ENCODE data around the gene LRMDA. TPM values are rescaled to one million over a fixed set of nuclear protein-coding genes. Genes with fewer than 3 reads are reported as not detected.
A peak's percentile ranks its signal among the peaks of the same experiment; 100 is the strongest.

Gene LRMDA
- polyA plus RNA-seq, 3 donors: 39.8 to 59.6 (median 56.4) TPM

DNA sequence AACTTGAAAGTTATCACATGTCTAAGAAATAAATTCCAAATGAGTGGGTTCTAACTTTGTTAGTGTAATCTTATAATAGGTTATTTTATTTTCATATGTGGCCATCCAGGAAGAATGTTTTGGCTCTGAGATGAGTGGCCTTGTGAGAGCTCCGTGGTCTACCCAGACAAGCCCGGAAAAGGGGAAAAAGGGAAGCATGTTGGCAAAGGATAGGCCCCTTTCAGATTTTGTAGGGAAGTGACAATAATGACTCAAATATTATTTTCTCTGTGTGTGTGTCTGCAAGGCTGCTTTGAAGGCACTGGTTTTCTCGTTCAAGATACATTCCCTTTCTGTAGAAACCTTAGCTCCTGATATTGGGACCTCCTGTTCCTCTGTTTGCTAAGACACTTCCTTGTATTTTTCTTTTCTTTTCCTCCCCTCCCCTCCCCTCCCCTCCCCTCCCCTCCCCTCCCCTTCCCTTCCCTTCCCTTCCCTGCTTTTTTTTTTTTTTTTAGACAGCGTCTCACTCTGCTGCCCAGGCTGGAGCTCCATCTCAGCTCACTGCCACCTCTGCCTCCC lies 240.8 kb downstream of the LRMDA start:
- H3K4me2 ChIP-seq (replicated peaks; ENCODE audit: extremely low read depth, low read length, poor library complexity, severe bottlenecking): no peak overlapping the region
- no peak overlapping the region for H3K27ac ChIP-seq (ENCODE audit: low read depth in 1 of 2, low read length in 2 of 2)
- peak in 2 of 3 donors; percentile 5 to 20 for DNase-seq
- H4K20me1 ChIP-seq (ENCODE audit: insufficient read depth, low read length): peaks cover 6% of the 10 kb centered on the region
- no peak overlapping the region for H3K4me3 ChIP-seq (replicated peaks in 1 of 3; ENCODE audit: low read depth in 2 of 3, low read length in 3 of 3)
- H3K36me3 Mint-ChIP-seq: peaks cover 5 to 15% of the 10 kb centered on the region in 2 donors
- H3K4me1 ChIP-seq (ENCODE audit: control insufficient read depth in 1 of 2, insufficient read depth in 2 of 2, low read length in 2 of 2): peaks cover 6 to 7% of the 10 kb centered on the region in 2 donors
- WGBS (ENCODE audit: insufficient coverage): no CpG with 5 or more reads among the region's 4 CpGs
- no peak overlapping the region for H2AFZ ChIP-seq (ENCODE audit: insufficient read depth, low read depth, low read length, poor library complexity, severe bottlenecking)
- H3K27me3 ChIP-seq (ENCODE audit: control insufficient read depth in 2 of 2, insufficient read depth in 2 of 2, low read length in 2 of 2): no peaks in the 10 kb centered on the region
- intact Hi-C loops (cut with micrococcal nuclease): no loop called here
- no peaks in the 10 kb centered on the region for H3K9me3 ChIP-seq (replicated peaks in 1 of 2; ENCODE audit: control insufficient read depth in 1 of 2, insufficient read depth in 1 of 2, low read length in 2 of 2)
- no peak overlapping the region for H3K4me3 Mint-ChIP-seq
- peak overlapping the region in 2 of 7 donors; percentile 6 to 27 for H3K27ac Mint-ChIP-seq
- H3K79me2 ChIP-seq (ENCODE audit: insufficient read depth, low read length): peaks cover 8% of the 10 kb centered on the region
- no peaks in the 10 kb centered on the region for H3K36me3 ChIP-seq (replicated peaks in 1 of 2; ENCODE audit: control insufficient read depth in 1 of 2, insufficient read depth in 2 of 2, low read length in 2 of 2)
- no peaks in the 10 kb centered on the region for H3K9me3 Mint-ChIP-seq
- TF ChIP-seq, protein P1, sequence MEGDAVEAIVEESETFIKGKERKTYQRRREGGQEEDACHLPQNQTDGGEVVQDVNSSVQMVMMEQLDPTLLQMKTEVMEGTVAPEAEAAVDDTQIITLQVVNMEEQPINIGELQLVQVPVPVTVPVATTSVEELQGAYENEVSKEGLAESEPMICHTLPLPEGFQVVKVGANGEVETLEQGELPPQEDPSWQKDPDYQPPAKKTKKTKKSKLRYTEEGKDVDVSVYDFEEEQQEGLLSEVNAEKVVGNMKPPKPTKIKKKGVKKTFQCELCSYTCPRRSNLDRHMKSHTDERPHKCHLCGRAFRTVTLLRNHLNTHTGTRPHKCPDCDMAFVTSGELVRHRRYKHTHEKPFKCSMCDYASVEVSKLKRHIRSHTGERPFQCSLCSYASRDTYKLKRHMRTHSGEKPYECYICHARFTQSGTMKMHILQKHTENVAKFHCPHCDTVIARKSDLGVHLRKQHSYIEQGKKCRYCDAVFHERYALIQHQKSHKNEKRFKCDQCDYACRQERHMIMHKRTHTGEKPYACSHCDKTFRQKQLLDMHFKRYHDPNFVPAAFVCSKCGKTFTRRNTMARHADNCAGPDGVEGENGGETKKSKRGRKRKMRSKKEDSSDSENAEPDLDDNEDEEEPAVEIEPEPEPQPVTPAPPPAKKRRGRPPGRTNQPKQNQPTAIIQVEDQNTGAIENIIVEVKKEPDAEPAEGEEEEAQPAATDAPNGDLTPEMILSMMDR (IDR thresholded peaks at IDR 0.05): no peak
- H3K4me1 Mint-ChIP-seq: peaks cover 11% of the 10 kb centered on the region
- H3K9ac ChIP-seq (ENCODE audit: insufficient read depth, low read length, poor library complexity, severe bottlenecking): no peak overlapping the region
- H3K27me3 Mint-ChIP-seq (ENCODE audit: low read depth in 3 of 3): peaks cover 0 to 2% (median 0%) of the 10 kb centered on the region in 3 donors

DNA sequence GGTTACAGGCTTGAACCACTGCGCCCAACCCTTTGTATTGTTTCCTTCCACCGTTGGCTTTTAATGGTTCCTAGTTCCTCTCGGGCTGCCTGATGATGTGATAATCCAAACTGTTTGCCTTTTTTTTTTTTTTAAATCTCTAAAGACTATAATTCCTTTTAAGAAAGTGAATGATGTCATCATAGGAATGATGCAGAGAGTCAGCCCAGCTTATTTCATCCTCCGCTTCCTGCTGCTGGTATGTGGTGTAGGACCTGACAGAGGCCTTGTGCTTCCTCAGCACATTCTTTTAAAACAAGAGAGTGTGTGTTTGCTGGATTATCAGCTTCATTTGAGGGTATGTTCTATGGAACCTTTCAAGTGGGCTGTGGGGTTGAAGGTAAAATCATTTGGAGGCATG lies 241.4 kb downstream of the LRMDA start:
- H3K27me3 Mint-ChIP-seq (ENCODE audit: low read depth in 3 of 3): peaks cover 0 to 2% (median 0%) of the 10 kb centered on the region in 3 donors
- peaks cover 6 to 7% of the 10 kb centered on the region in 2 donors for H3K4me1 ChIP-seq (ENCODE audit: control insufficient read depth in 1 of 2, insufficient read depth in 2 of 2, low read length in 2 of 2)
- no peak overlapping the region for H2AFZ ChIP-seq (ENCODE audit: insufficient read depth, low read depth, low read length, poor library complexity, severe bottlenecking)
- H3K4me3 ChIP-seq (replicated peaks in 1 of 3; ENCODE audit: low read depth in 2 of 3, low read length in 3 of 3): no peak overlapping the region
- no peak for DNase-seq
- H3K9ac ChIP-seq (ENCODE audit: insufficient read depth, low read length, poor library complexity, severe bottlenecking): no peak overlapping the region
- peaks cover 8% of the 10 kb centered on the region for H3K79me2 ChIP-seq (ENCODE audit: insufficient read depth, low read length)
- intact Hi-C loops (cut with micrococcal nuclease): no loop called here
- 60% methylated on average over 1 of the region's 4 CpGs for WGBS (ENCODE audit: insufficient coverage)
- H3K27me3 ChIP-seq (ENCODE audit: control insufficient read depth in 2 of 2, insufficient read depth in 2 of 2, low read length in 2 of 2): no peaks in the 10 kb centered on the region
- no peaks in the 10 kb centered on the region for H3K9me3 ChIP-seq (replicated peaks in 1 of 2; ENCODE audit: control insufficient read depth in 1 of 2, insufficient read depth in 1 of 2, low read length in 2 of 2)
- H3K27ac ChIP-seq (ENCODE audit: low read depth in 1 of 2, low read length in 2 of 2): no peak overlapping the region
- TF ChIP-seq, protein P1 (IDR thresholded peaks at IDR 0.05): no peak
- H3K4me3 Mint-ChIP-seq: no peak overlapping the region
- H3K27ac Mint-ChIP-seq: peak overlapping the region in 3 of 7 donors; percentile 12 to 36 (median 31)
- H3K4me1 Mint-ChIP-seq: peaks cover 11% of the 10 kb centered on the region
- H3K9me3 Mint-ChIP-seq: no peaks in the 10 kb centered on the region
- no peak overlapping the region for H3K4me2 ChIP-seq (replicated peaks; ENCODE audit: extremely low read depth, low read length, poor library complexity, severe bottlenecking)
- peaks cover 6% of the 10 kb centered on the region for H4K20me1 ChIP-seq (ENCODE audit: insufficient read depth, low read length)
- peaks cover 0 to 3% of the 10 kb centered on the region in 2 donors for H3K36me3 ChIP-seq (replicated peaks in 1 of 2; ENCODE audit: control insufficient read depth in 1 of 2, insufficient read depth in 2 of 2, low read length in 2 of 2)
- H3K36me3 Mint-ChIP-seq: peaks cover 4 to 12% of the 10 kb centered on the region in 2 donors

All from CD14-positive monocyte (primary cell).